GM12801 (cell line): ENCODE data around the gene OSGIN1.

ENCODE experiments used
- CTCF ChIP-seq: IDR thresholded peaks from one replicate; pipeline ENCODE4 v1.5.1; 2011; ENCODE audit warnings: control low read depth; ENCODE audit not compliant: insufficient read length; ENCODE audit errors: extremely low read depth

OSGIN1 gene

GRCh38 chr16:84009282-84009681 is 56.2 kb downstream of the OSGIN1 start:
- TF ChIP-seq CTCF: no peak

GRCh38 chr16:84013787-84014569 is 60.9 kb downstream of the OSGIN1 start:
- no peak for TF ChIP-seq CTCF

- no peak for TF ChIP-seq CTCF
These were observed 61.7 kb downstream of the OSGIN1 start for GRCh38 chr16:84014570-84015327.

- no peak for TF ChIP-seq CTCF
These were observed 62.4 kb downstream of the OSGIN1 start for GRCh38 chr16:84015399-84015798.
